Osteocyte (in vitro differentiated cells): Measurements from ENCODE around the gene CA5A. TPM values are rescaled to one million over a fixed set of nuclear protein-coding genes. Genes with fewer than 3 reads are reported as not detected.
A peak's percentile ranks its signal among the peaks of the same experiment; 100 is the strongest.

Experiments used
- DNase-seq: peaks from one replicate; pipeline ENCODE4 v3.0.0; 2021; ENCODE audit warnings: mixed read lengths; ENCODE audit not compliant: unreplicated experiment; ENCODE audit errors: extremely low spot score
- H3K27ac Mint-ChIP-seq: one replicate; pipeline ENCODE4 v1.8.0; 2021; ENCODE audit warnings: mild to moderate bottlenecking, mixed read lengths; ENCODE audit not compliant: unreplicated experiment
- H3K27me3 Mint-ChIP-seq: one replicate; pipeline ENCODE4 v1.8.0; 2021; ENCODE audit warnings: mixed read lengths; ENCODE audit not compliant: unreplicated experiment
- H3K36me3 Mint-ChIP-seq: one replicate; pipeline ENCODE4 v1.8.0; 2021; ENCODE audit warnings: mixed read lengths; ENCODE audit not compliant: unreplicated experiment
- H3K4me1 Mint-ChIP-seq: one replicate; pipeline ENCODE4 v1.8.0; 2021; ENCODE audit warnings: mixed read lengths; ENCODE audit not compliant: unreplicated experiment
- H3K4me3 Mint-ChIP-seq: one replicate; pipeline ENCODE4 v1.8.0; 2021; ENCODE audit warnings: mild to moderate bottlenecking, moderate library complexity, mixed read lengths; ENCODE audit not compliant: unreplicated experiment
- H3K9me3 Mint-ChIP-seq: one replicate; pipeline ENCODE4 v1.8.0; 2021; ENCODE audit warnings: mixed read lengths; ENCODE audit not compliant: unreplicated experiment
- CTCF ChIP-seq: fragments of 200-600 bp; sonication (generic); IDR thresholded peaks from 2 replicates; pipeline ENCODE4 v1.5.0; 2021; ENCODE audit warnings: antibody characterized with exemption, mild to moderate bottlenecking, moderate library complexity
- total RNA-seq: library from RNA; stranded (reverse); gene quantifications from 2 replicates; pipeline ENCODE4 v1.2.1, GENCODE V29; 2021

Gene CA5A
- total RNA-seq, 1 donor from 2014 or later: not detected

GRCh38 chr16:87957296-87958094, 21.2 kb upstream of the CA5A start:
- H3K9me3 Mint-ChIP-seq: no peaks in the 10 kb centered on the region
- H3K4me1 Mint-ChIP-seq: peaks cover 28% of the 10 kb centered on the region
- TF ChIP-seq CTCF: no peak
- no peak for DNase-seq
- no peak overlapping the region for H3K4me3 Mint-ChIP-seq
- peaks cover 11% of the 10 kb centered on the region for H3K36me3 Mint-ChIP-seq
- no peak overlapping the region for H3K27ac Mint-ChIP-seq
- no peaks in the 10 kb centered on the region for H3K27me3 Mint-ChIP-seq

GRCh38 chr16:87956365-87957231, 20.3 kb upstream of the CA5A start:
- no peak overlapping the region for H3K4me3 Mint-ChIP-seq
- no peaks in the 10 kb centered on the region for H3K9me3 Mint-ChIP-seq
- peaks cover 11% of the 10 kb centered on the region for H3K36me3 Mint-ChIP-seq
- H3K4me1 Mint-ChIP-seq: peaks cover 34% of the 10 kb centered on the region
- DNase-seq: no peak
- TF ChIP-seq CTCF: peak; percentile 41
- no peaks in the 10 kb centered on the region for H3K27me3 Mint-ChIP-seq
- peak overlapping the region; percentile 23 for H3K27ac Mint-ChIP-seq

- no peaks in the 10 kb centered on the region for H3K9me3 Mint-ChIP-seq
- no peak for TF ChIP-seq CTCF
- peaks cover 34% of the 10 kb centered on the region for H3K4me1 Mint-ChIP-seq
- H3K27me3 Mint-ChIP-seq: no peaks in the 10 kb centered on the region
- peak overlapping the region; percentile 23 for H3K27ac Mint-ChIP-seq
- H3K36me3 Mint-ChIP-seq: peaks cover 11% of the 10 kb centered on the region
- no peak for DNase-seq
- no peak overlapping the region for H3K4me3 Mint-ChIP-seq
Measured at GRCh38 chr16:87956098-87956364, 19.7 kb upstream of the CA5A start.

GRCh38 chr16:87955302-87956097, 19.2 kb upstream of the CA5A start:
- no peak overlapping the region for H3K27ac Mint-ChIP-seq
- no peaks in the 10 kb centered on the region for H3K9me3 Mint-ChIP-seq
- DNase-seq: no peak
- TF ChIP-seq CTCF: no peak
- no peak overlapping the region for H3K4me3 Mint-ChIP-seq
- H3K36me3 Mint-ChIP-seq: peaks cover 11% of the 10 kb centered on the region
- peaks cover 37% of the 10 kb centered on the region for H3K4me1 Mint-ChIP-seq
- H3K27me3 Mint-ChIP-seq: no peaks in the 10 kb centered on the region
